Right renal cortex interstitium (tissue), 3 donors: Measurements from ENCODE around the gene TNRC18. TPM values are rescaled to one million over a fixed set of nuclear protein-coding genes. Genes with fewer than 3 reads are reported as not detected.

Experiments
- DNase-seq, 3 donors: peaks; one replicate each; pipeline ENCODE4 v3.0.0-alpha.2; 2013; ENCODE audit warnings: low read depth in 3 of 3, low spot score in 2 of 3
- polyA plus RNA-seq, 3 donors: library from polyadenylated mRNA; unstranded; fragments of 120-200 nt; gene quantifications; one replicate each; pipeline ENCODE4 v1.2.1, GENCODE V29; 2013; ENCODE audit not compliant: insufficient read length in 3 of 3

TNRC18 gene
- polyA plus RNA-seq, 3 donors, result 89.2 to 111 (median 99.0) TPM

GRCh38 chr7:5352440-5353010 is 71.1 kb downstream of the TNRC18 start:
- DNase-seq, result no peak

DNA sequence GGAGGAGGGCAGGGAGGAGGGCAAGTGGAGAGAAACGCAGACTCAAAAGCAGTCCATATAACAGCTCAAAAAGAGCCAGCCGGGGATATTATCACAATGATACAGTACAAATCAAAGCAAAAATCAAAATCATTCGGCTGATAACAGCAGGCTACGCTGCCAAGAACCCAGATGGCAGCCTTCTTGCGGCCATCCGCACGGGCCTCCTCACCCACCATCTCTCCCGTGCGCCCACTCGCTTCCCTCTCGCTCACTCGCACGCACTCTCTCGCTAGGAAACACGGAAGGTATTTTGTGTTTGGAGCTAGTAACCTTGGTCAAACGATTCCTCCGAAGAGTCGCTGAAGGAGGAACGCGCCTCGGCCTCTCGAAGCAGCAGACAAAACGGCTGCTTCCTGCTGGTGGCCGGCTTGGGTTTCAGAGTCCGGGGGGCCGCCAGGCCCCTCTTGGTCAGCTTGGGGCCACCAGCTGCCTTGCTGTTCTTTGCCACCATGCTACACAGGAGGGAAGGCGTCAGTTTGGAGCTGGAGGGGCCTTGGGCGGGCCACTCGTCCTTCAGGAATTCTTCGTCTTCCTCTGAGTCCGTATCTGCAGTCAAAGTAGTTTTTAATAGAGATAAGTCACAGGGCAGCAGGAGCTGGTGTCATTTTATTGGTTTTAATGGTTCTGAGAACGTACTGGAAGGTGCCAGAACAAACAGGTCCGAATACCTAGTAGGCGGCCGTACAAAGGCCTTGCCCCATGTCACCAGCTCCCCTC is 71.9 kb downstream of the TNRC18 start:
- DNase-seq, result no peak

DNA sequence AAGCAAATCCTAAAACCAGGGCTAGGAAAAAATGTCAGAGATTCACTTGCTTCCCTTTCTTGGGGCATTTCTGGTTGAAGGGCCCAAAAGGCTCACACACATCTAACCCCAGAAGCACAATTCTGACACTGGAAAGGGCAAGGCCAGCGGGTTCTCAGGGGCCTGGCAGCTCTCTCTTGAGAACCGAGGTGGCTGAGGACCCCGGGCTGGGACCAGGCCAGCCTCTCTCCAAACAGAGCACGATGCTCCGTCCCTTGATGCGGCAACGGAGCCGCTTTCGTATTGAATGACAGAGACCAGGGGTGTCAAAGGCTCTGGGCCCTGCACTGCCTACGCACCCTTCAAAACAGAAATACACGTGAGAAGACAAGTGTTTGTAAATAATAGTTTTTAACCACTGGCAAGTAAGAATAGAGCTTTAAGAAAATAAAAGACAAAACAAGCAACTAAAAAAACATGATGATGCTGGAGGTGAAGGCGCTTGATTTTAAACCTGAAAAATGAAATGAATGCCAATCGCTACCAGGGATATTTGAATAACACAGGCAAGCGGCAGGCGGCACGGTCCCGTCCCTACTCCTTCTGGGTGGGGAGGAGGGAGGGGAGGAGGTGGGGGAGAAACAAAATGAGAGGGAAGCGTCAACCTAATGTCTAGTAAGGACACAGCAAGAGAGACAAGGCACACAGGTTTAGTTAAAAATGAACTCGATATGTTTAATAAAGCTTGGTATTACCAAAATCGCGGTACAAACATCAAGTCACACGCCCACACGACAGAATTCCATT is 72.8 kb downstream of the TNRC18 start:
- no peak for DNase-seq

- DNase-seq, result no peak
Measured at GRCh38 chr7:5350174-5350463, 73.5 kb downstream of the TNRC18 start.

DNA sequence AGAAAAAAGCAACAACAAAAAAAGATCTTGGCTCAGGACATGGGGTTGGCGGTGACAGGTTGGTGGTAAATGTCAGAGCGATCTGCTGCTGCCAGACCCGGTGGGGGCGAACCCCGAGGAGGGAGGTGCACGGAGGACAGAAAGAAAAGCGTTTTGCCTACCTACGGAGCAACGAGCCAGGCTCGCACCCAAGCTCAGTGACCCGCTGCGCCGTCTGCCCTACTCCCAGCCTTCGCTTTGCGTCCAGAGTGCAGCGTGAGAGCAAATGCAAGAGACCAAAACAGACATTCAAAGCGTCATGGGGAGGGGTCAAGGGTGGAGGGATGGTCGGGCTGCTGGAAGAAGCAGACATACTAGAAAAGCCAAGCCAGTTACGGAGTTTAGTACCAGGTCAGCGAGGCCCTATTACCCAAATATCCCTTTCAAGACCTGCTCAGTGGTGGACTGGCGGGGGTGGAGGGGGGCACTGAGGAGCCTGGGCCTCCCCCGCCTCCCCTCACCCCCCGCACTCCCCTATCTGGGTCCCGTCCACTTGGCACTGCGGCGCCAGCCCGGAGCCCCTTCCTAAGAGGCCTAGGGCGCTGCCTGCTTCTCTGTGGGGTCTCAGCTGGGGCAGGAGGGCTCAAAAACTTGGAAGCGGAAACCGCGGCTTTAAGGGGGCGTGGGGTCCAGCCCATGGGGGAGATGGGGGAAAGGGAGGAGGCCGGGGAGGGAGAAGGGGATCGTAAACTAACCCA is 74.0 kb downstream of the TNRC18 start:
- no peak for DNase-seq

- no peak for DNase-seq
Measured at GRCh38 chr7:5349005-5349380, 74.6 kb downstream of the TNRC18 start.

GRCh38 chr7:5348134-5349004 is 75.3 kb downstream of the TNRC18 start:
- no peak for DNase-seq

DNA sequence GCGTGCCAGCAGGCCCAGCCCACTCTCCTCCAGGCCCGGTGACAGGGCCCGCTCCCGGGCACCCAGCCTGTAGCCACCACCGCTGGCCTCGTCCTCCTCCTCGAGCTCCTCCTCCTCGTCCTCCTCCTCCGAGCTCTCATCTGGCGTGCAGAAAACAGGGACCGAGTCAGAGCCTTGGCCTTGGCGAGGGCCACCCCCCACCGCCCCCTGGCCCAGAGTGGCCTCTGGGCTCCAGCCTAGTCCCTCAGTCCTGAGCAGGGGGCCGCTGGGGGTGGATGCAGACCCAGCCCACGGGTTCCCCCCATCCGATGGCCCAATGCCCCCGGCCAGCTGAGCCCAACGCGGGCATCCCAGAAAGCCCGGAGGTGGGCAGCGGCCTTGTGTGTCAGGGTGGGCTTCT is 78.0 kb downstream of the TNRC18 start:
- DNase-seq, result no peak

DNA sequence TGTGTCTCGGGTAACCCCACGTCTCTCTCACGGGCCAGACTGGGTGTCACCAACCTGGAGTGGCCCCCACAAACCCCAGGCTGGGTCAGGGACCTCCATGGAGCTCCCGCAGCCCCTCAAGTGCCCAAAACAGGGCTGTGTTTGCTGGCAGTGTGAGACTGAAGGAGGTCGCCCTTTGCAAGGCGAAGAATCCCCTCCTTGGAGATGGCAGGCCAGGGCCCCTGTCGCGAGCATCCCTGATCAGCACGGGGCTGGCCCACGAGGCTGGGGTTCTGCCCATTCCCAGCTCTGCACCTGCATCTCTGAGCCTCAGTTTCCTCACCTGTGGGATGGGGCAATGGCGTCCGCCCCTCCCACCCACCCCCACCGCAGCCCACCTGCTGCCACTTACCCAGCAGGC is 78.5 kb downstream of the TNRC18 start:
- DNase-seq, result no peak

DNA sequence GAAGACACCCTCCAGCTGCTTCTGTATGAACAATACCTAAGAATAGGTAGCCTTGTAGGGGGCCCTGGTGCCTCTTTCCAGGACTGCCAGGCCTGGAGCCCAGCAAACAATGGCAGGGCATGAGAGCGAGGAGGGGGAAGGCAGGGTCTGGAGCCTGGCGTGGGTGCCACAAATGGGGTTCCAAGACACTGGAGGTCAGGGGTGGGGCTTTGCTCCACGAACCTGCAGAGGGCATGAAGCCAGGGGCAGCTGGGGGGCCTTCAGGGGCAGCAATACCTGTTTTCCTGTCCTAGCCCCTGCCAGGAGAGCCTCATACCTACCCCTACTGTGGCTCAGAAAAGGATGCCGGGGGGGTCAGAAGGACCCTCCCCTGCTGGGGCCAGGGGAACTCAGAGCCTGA is 79.3 kb downstream of the TNRC18 start:
- DNase-seq, result no peak

GRCh38 chr7:5343884-5344283 is 79.8 kb downstream of the TNRC18 start:
- no peak for DNase-seq

- DNase-seq, result no peak
Measured at GRCh38 chr7:5342631-5343030, 81.0 kb downstream of the TNRC18 start.

GRCh38 chr7:5339955-5340354 is 83.7 kb downstream of the TNRC18 start:
- no peak for DNase-seq

DNA sequence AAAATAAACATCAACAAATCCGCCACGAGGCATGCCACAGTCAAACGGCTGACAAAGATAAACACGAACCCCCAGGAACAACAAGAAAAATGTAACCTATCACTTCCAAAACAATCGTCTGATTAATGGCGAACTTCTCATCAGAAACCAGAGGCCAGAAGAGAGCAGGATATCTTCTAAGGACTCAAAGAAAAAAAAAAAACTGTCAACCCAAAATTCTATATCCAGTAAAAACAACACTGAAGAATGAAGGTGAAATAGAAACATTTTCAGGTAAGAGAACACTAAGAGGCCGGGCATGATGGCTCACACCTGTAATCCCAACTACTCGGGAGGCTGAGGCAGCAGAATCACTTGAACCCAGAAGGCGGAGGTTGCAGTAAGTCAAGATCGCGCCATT is 86.6 kb downstream of the TNRC18 start:
- no peak for DNase-seq

DNA sequence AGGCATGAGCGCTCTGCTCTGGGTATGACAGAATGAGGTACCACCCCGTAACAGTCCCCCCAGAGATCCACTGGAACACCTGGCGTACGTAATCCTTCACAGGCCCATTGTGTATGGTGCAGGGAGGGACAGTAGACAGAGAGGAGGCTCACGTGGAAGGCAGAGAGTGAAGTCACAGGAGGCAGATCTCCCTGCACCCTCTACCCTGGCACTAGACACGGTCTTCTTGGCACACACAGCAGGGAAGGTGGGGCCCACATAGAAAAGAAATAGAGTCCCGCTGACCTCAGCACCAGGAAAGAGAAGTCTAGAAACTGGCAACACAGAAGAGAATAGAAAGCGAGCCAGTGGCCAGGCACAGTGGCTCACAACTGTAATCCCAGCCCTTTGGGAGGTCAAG is 89.0 kb downstream of the TNRC18 start:
- no peak for DNase-seq

- DNase-seq, result no peak
Measured at GRCh38 chr7:5333121-5334045, 90.3 kb downstream of the TNRC18 start.

- no peak for DNase-seq
Measured at GRCh38 chr7:5332579-5332978, 91.1 kb downstream of the TNRC18 start.

DNA sequence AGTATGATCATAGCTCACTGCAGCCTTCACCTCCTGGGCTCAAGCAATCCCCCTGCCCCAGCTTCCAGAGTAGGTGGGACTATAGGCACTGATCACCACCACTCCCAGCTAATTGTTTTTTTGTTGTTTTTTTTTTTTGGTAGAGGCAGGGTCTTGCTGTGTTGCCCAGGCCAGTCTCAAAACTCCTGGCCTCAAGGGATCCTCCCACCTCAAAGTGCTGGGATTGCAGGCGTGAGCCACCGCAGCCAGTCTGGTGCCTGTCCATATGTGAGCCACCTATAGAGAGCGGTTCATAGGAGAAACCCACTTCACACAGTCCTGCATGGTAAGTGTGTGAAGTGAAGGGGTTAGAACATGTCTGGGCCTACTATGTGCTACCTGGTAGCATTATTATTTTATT is 93.3 kb downstream of the TNRC18 start:
- DNase-seq, result no peak

GRCh38 chr7:5324961-5325360 is 98.7 kb downstream of the TNRC18 start:
- DNase-seq, result no peak
